Prostate gland (tissue), 2 donors: Measurements from ENCODE around the gene TRRAP. TPM values are rescaled to one million over a fixed set of nuclear protein-coding genes. Genes with fewer than 3 reads are reported as not detected.
A peak's percentile ranks its signal among the peaks of the same experiment; 100 is the strongest.

ENCODE experiments used
- DNase-seq: peaks from one replicate; pipeline ENCODE4 v3.0.0-alpha.2; 2019; ENCODE audit warnings: low spot score
- H3K27ac ChIP-seq, 2 donors: fragments of 200-600 bp; sonication (generic); 2 replicates each; pipeline ENCODE4 v1.5.1; 2017 to 2019
- H3K27me3 ChIP-seq: fragments of 200-600 bp; sonication (generic); replicated peaks from 2 replicates; pipeline ENCODE4 v1.5.1; 2019; ENCODE audit not compliant: insufficient read depth
- H3K36me3 ChIP-seq, 2 donors: fragments of 200-600 bp; sonication (generic); 1 replicate in 1 of 2; 2 replicates in 1 of 2; pipeline versions ENCODE4 v1.5.1 to v1.8.1; 2017 to 2019
- H3K4me1 ChIP-seq: fragments of 200-600 bp; sonication (generic); replicated peaks from 2 replicates; pipeline ENCODE4 v1.5.1; 2019
- H3K4me3 ChIP-seq, 2 donors: fragments of 200-600 bp; sonication (generic); 2 replicates each; pipeline ENCODE4 v1.5.1; 2017 to 2019
- H3K9me3 ChIP-seq: fragments of 200-600 bp; sonication (generic); 2 replicates; pipeline ENCODE4 v1.5.1; 2017
- POLR2A ChIP-seq: fragments of 450-650 bp; IDR thresholded peaks from one replicate; pipeline ENCODE4 v1.6.1; 2016; ENCODE audit warnings: antibody characterized with exemption, mild to moderate bottlenecking
- POLR2AphosphoS5 ChIP-seq: sonication (generic); formaldehyde crosslinking; IDR thresholded peaks from one replicate; pipeline ENCODE4 v1.6.1; 2017; ENCODE audit warnings: antibody characterized with exemption
- WGBS: methylation state at CpG from one replicate; pipeline ENCODE4 v1.1.5; 2018; 5-methylcytosine and 5-hydroxymethylcytosine counted together
- intact Hi-C: fragments of 100-400 bp; cut with DNase I; formaldehyde crosslinking; loops from one replicate; pipeline ENCODE4 v1.14.2; 2022
- total RNA-seq, 2 donors: library from RNA; depleted of rRNA; stranded (reverse); fragments of >200 nt; gene quantifications; one replicate each; pipeline ENCODE4 v1.1.0, GENCODE V29; 2016
- TF ChIP-seq, protein P1 (sequence below), 4 experiments: fragments of 200-600 bp in 2 of 4; fragments of 450-650 bp in 2 of 4; sonication (generic) in 2 of 4; IDR thresholded peaks; 1 replicate in 3 of 4; 2 replicates in 1 of 4; pipeline ENCODE4 v1.5.1; 2016 to 2019; ENCODE audit warnings: antibody characterized with exemption in 4 of 4, mild to moderate bottlenecking in 2 of 4, moderate library complexity in 2 of 4

Gene TRRAP
- total RNA-seq, 2 donors from 2014 or later = 38.3 to 87.4 TPM

DNA sequence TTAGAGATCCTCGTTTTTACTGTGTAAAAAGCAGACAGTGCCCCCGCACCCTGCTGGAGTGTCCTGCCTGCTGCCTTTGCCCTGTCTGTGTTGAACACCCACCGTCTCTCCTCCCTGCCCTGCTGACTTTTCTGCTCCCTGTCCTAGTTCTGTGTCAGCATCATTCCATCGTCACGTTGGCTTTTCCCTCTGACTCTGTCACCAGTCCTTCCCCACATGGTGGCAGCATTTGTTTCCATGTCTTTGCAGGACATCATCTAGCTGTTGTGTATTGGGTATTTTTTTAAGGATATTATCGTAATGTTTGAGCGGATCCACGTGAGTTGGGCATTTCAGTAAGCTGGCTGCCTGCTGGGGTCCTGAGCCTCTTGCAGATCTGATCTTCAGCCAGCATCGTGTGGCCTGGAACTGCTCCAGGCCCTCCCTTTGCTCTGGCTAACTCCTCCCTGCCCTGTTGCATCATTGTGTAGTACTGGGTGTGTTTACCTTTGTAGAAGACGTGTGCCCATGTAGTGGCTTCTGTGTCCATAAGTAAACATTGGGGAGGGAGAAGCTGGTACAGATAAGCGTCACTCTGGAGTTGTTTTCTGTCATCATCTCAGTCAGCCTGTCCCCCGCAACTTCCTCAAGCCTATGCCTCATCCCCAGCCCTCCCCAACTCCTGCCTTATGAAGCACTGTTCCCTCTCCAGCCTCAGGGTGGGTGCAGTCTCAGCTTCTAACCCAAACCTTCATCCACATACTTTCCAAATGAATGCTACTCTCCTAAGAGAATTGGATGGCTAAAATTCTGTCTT is 44.3 kb downstream of the TRRAP start:
- Histone ChIP-seq H3K4me1 (no peaks in the 10 kb centered on the region), H3K27me3 (no peaks in the 10 kb centered on the region), H3K9me3 (no peaks in the 10 kb centered on the region), H3K27ac (peak overlapping the region; percentile 46 to 64), H3K36me3 (peaks cover 0 to 1% of the 10 kb centered on the region in 2 donors), H3K4me3 (no peak overlapping the region)
- WGBS = 53% methylated on average over 12 of the region's 12 CpGs
- intact Hi-C loops = no loop called here
- peak; percentile 64 for DNase-seq
- no peak for TF ChIP-seq POLR2A
- peak; percentile 83 for TF ChIP-seq POLR2AphosphoS5
- TF ChIP-seq, protein P1, sequence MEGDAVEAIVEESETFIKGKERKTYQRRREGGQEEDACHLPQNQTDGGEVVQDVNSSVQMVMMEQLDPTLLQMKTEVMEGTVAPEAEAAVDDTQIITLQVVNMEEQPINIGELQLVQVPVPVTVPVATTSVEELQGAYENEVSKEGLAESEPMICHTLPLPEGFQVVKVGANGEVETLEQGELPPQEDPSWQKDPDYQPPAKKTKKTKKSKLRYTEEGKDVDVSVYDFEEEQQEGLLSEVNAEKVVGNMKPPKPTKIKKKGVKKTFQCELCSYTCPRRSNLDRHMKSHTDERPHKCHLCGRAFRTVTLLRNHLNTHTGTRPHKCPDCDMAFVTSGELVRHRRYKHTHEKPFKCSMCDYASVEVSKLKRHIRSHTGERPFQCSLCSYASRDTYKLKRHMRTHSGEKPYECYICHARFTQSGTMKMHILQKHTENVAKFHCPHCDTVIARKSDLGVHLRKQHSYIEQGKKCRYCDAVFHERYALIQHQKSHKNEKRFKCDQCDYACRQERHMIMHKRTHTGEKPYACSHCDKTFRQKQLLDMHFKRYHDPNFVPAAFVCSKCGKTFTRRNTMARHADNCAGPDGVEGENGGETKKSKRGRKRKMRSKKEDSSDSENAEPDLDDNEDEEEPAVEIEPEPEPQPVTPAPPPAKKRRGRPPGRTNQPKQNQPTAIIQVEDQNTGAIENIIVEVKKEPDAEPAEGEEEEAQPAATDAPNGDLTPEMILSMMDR (IDR thresholded peaks at IDR 0.05) = peak in 2 of 4 experiments; percentile 15 to 32

GRCh38 chr7:98923512-98923911 is 45.2 kb downstream of the TRRAP start:
- H3K9me3 ChIP-seq = no peaks in the 10 kb centered on the region
- intact Hi-C loops = no loop called here
- H3K4me1 ChIP-seq = no peaks in the 10 kb centered on the region
- TF ChIP-seq POLR2A (no peak), POLR2AphosphoS5 (no peak)
- TF ChIP-seq, protein P1 (IDR thresholded peaks at IDR 0.05) = no peak
- H3K36me3 ChIP-seq = no peaks in the 10 kb centered on the region
- no peaks in the 10 kb centered on the region for H3K27me3 ChIP-seq
- 89% methylated on average over 5 of the region's 5 CpGs for WGBS
- H3K4me3 ChIP-seq = no peak overlapping the region
- H3K27ac ChIP-seq = peak overlapping the region; percentile 15 to 64
- no peak for DNase-seq

DNA sequence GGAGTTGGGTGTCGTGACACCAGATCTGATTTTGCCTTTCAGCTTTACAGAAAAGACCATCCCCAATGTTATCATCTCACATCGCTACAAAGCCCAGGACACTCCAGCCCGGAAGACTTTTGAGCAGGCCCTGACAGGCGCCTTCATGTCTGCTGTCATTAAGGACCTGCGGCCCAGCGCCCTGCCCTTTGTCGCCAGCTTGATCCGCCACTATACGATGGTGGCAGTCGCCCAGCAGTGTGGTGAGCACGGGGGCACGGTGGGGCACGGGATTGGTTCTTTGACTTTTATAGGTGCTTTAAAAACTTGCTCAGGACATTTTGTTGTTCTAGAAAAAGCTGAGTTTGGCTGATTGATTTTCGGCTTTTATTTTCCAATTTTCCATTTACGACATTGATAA is 48.8 kb downstream of the TRRAP start:
- DNase-seq = no peak
- H3K4me1 ChIP-seq = no peaks in the 10 kb centered on the region
- TF ChIP-seq, protein P1 (IDR thresholded peaks at IDR 0.05) = no peak
- no peak for TF ChIP-seq POLR2AphosphoS5
- TF ChIP-seq POLR2A = no peak

GRCh38 chr7:98930464-98930863 is 52.1 kb downstream of the TRRAP start:
- intact Hi-C loops = no loop called here
- Histone ChIP-seq H3K4me3 (no peak overlapping the region), H3K27ac (no peak overlapping the region), H3K4me1 (no peaks in the 10 kb centered on the region), H3K36me3 (peaks cover 5 to 7% of the 10 kb centered on the region in 2 donors), H3K9me3 (no peaks in the 10 kb centered on the region), H3K27me3 (no peaks in the 10 kb centered on the region)
- 95% methylated on average over 10 of the region's 10 CpGs for WGBS
- no peak for DNase-seq
- no peak for TF ChIP-seq POLR2A
- no peak for TF ChIP-seq POLR2AphosphoS5
- TF ChIP-seq, protein P1 (IDR thresholded peaks at IDR 0.05) = no peak

More for the DNA sequence above, 48.8 kb downstream of the TRRAP start:
- 82% methylated on average over 15 of the region's 15 CpGs for WGBS
- Histone ChIP-seq H3K36me3 (peaks cover 0 to 7% of the 10 kb centered on the region in 2 donors), H3K27me3 (no peaks in the 10 kb centered on the region), H3K4me3 (no peak overlapping the region), H3K27ac (no peak overlapping the region), H3K9me3 (no peaks in the 10 kb centered on the region)
- intact Hi-C loops = no loop called here

DNA sequence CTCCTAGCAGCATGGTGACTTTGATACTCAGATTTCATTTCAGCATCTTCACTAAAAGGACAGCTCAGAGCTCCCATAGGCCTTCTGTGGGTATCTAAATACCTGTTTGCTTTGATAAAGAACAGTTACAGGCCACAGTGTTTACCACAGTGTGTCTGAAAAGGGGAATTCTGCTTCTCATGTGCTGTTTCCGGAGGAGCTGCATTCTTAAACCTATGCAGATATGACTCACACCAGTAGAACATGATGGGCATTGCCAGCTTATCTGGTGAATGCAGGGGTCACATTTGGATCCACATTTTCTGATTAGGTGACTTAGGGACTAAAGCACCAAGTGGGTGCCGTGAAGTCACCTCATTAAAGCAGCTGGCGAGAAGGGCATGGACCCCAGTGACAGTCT is 52.6 kb downstream of the TRRAP start:
- no peak for DNase-seq

More for the DNA sequence above, 52.6 kb downstream of the TRRAP start:
- no peaks in the 10 kb centered on the region for H3K27me3 ChIP-seq
- no peak overlapping the region for H3K27ac ChIP-seq
- intact Hi-C loops = no loop called here
- H3K36me3 ChIP-seq = peaks cover 5 to 7% of the 10 kb centered on the region in 2 donors
- WGBS = 80% methylated on average over 3 of the region's 3 CpGs
- H3K4me3 ChIP-seq = no peak overlapping the region
- TF ChIP-seq POLR2AphosphoS5 (no peak), POLR2A (no peak)
- TF ChIP-seq, protein P1 (IDR thresholded peaks at IDR 0.05) = no peak
- no peaks in the 10 kb centered on the region for H3K9me3 ChIP-seq
- no peaks in the 10 kb centered on the region for H3K4me1 ChIP-seq
